ENCODE results near the gene SYNM. TPM values are rescaled to one million over a fixed set of nuclear protein-coding genes. Genes with fewer than 3 reads are reported as not detected.

Gene SYNM
- total RNA-seq, 1 experiment from 2014 or later, result 1.9 TPM

DNA sequence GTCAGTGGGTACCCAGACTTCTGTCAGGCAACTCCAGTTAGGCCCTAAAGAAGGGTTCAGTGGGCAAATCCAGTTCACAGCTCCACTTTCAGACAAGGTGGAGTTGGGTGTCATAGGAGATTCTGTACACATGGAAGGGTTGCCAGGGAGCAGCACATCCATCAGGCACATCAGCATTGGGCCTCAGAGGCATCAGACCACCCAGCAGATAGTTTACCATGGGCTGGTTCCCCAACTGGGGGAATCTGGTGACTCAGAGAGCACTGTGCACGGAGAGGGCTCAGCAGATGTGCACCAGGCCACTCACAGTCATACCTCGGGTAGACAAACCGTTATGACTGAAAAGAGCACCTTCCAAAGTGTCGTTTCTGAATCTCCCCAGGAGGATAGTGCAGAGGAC lies 27.2 kb downstream of the SYNM start:
- Histone ChIP-seq H3K56ac (ENCODE audit: insufficient read length, low read depth, low read length) (no peak overlapping the region), H3K14ac (ENCODE audit: insufficient read depth, low read length) (no peak overlapping the region), H2BK20ac (ENCODE audit: low read depth, low read length, poor library complexity, severe bottlenecking) (no peak overlapping the region), H4K20me1 (ENCODE audit: control insufficient read depth, insufficient read depth, insufficient read length) (no peaks in the 10 kb centered on the region), H3K23ac (ENCODE audit: insufficient read length, low read depth, low read length) (no peak overlapping the region), H2AFZ (ENCODE audit: low read length) (no peak overlapping the region), H3K9ac (ENCODE audit: extremely low read depth, insufficient read length, low read length) (no peak overlapping the region), H3K4me1 (ENCODE audit: insufficient read depth, low read length) (no peaks in the 10 kb centered on the region; the same call in 1 of the 2 replicates), H2AK5ac (ENCODE audit: insufficient read length, low read length) (no peak overlapping the region), H3K18ac (ENCODE audit: insufficient read length, low read depth, low read length) (no peak overlapping the region), H3K23me2 (ENCODE audit: insufficient read length, low read depth, low read length, poor library complexity, severe bottlenecking) (no peaks in the 10 kb centered on the region), H3K27ac (ENCODE audit: insufficient read length, low read depth, low read length) (no peak overlapping the region), H3K9me3 (ENCODE audit: control insufficient read depth, low read depth, low read length) (no peaks in the 10 kb centered on the region), H4K5ac (ENCODE audit: insufficient read length, low read depth, low read length) (no peak overlapping the region), H3K27me3 (ENCODE audit: insufficient read depth, low read length) (no peaks in the 10 kb centered on the region), H4K91ac (ENCODE audit: insufficient read length, low read depth, low read length) (no peak overlapping the region), H3K4me2 (ENCODE audit: insufficient read depth, insufficient read length, low read length) (no peak overlapping the region), H2BK12ac (ENCODE audit: insufficient read length, low read depth, low read length) (no peak overlapping the region), H3K4ac (ENCODE audit: low read depth, low read length) (no peak overlapping the region), H4K8ac (replicated peaks; ENCODE audit: insufficient read length, low read depth, low read length) (no peak overlapping the region), H3K79me2 (ENCODE audit: insufficient read depth, low read length) (no peaks in the 10 kb centered on the region), H2BK5ac (ENCODE audit: insufficient read length, low read length) (no peak overlapping the region), H3K79me1 (ENCODE audit: insufficient read depth, low read depth, low read length, poor library complexity, severe bottlenecking) (no peaks in the 10 kb centered on the region), H2BK120ac (ENCODE audit: low read depth, low read length, poor library complexity, severe bottlenecking) (no peak overlapping the region), H2BK15ac (ENCODE audit: low read depth, low read length) (no peak overlapping the region), H3T11ph (ENCODE audit: low read length) (no peak overlapping the region)
- DNase-seq, result no peak
- no peak overlapping the region; a peak in 1 of 7 replicates for H3K27ac Mint-ChIP-seq
- H3K27me3 Mint-ChIP-seq (ENCODE audit: low read depth), result no peaks in the 10 kb centered on the region; the same call in 1 of the 2 replicates
- peaks cover 0 to 13% (median 12%) of the 10 kb centered on the region in 3 experiments; a peak in 4 of 7 replicates for H3K36me3 Mint-ChIP-seq (ENCODE audit: insufficient read depth in 1 of 3, low read depth in 3 of 3)
- H3K9me3 Mint-ChIP-seq, result no peaks in the 10 kb centered on the region
- peaks cover 7 to 8% of the 10 kb centered on the region in 2 experiments for H3K4me1 Mint-ChIP-seq
- TF ChIP-seq, protein P1, sequence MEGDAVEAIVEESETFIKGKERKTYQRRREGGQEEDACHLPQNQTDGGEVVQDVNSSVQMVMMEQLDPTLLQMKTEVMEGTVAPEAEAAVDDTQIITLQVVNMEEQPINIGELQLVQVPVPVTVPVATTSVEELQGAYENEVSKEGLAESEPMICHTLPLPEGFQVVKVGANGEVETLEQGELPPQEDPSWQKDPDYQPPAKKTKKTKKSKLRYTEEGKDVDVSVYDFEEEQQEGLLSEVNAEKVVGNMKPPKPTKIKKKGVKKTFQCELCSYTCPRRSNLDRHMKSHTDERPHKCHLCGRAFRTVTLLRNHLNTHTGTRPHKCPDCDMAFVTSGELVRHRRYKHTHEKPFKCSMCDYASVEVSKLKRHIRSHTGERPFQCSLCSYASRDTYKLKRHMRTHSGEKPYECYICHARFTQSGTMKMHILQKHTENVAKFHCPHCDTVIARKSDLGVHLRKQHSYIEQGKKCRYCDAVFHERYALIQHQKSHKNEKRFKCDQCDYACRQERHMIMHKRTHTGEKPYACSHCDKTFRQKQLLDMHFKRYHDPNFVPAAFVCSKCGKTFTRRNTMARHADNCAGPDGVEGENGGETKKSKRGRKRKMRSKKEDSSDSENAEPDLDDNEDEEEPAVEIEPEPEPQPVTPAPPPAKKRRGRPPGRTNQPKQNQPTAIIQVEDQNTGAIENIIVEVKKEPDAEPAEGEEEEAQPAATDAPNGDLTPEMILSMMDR (conservative IDR thresholded peaks at IDR 0.05), result no peak
- no peak overlapping the region for H3K4me3 Mint-ChIP-seq
- no CpG with 5 or more reads among the region's 4 CpGs for WGBS (ENCODE audit: extremely low coverage, insufficient read length, low lambda C conversion rate)

Data from H9 (cell line).